ENCODE data around the gene PLEKHA7.
"Not testable (repeated sequence)": the region's sequence is repeated elsewhere in the genome, so short reads cannot be mapped to it uniquely, and the experiment has no call there.

Gene PLEKHA7

GRCh38 chr11:17005646-17006045 is 8.6 kb downstream of the PLEKHA7 start:
- no peak for DNase-seq (ENCODE audit: low spot score)

- no peak for DNase-seq (ENCODE audit: low spot score)
Measured at GRCh38 chr11:17004486-17005148, 9.6 kb downstream of the PLEKHA7 start.

GRCh38 chr11:17003426-17003825 is 10.8 kb downstream of the PLEKHA7 start:
- no peak for DNase-seq (ENCODE audit: low spot score)

GRCh38 chr11:17002543-17002942 is 11.7 kb downstream of the PLEKHA7 start:
- no peak for DNase-seq (ENCODE audit: low spot score)

- DNase-seq (ENCODE audit: low spot score): no peak
Measured at GRCh38 chr11:17001806-17002205, 12.4 kb downstream of the PLEKHA7 start.

GRCh38 chr11:17000987-17001386 is 13.2 kb downstream of the PLEKHA7 start:
- no peak for DNase-seq (ENCODE audit: low spot score)

- DNase-seq (ENCODE audit: low spot score): not testable (repeated sequence)
Measured at GRCh38 chr11:17000253-17000652, 14.0 kb downstream of the PLEKHA7 start.

- DNase-seq (ENCODE audit: low spot score): no peak
Measured at GRCh38 chr11:16999116-16999515, 15.1 kb downstream of the PLEKHA7 start.

- DNase-seq (ENCODE audit: low spot score): no peak
Measured at GRCh38 chr11:16997624-16998023, 16.6 kb downstream of the PLEKHA7 start.

GRCh38 chr11:16993495-16993894 is 20.7 kb downstream of the PLEKHA7 start:
- DNase-seq (ENCODE audit: low spot score): no peak

- DNase-seq (ENCODE audit: low spot score): no peak
Measured at GRCh38 chr11:16992846-16993245, 21.4 kb downstream of the PLEKHA7 start.

- no peak for DNase-seq (ENCODE audit: low spot score)
Measured at GRCh38 chr11:16989554-16989953, 24.7 kb downstream of the PLEKHA7 start.

- peak; percentile 84 for DNase-seq (ENCODE audit: low spot score)
Measured at GRCh38 chr11:16987205-16987568, 27.0 kb downstream of the PLEKHA7 start.

- DNase-seq (ENCODE audit: low spot score): peak; percentile 56
Measured at GRCh38 chr11:16986434-16987204, 27.6 kb downstream of the PLEKHA7 start.

- DNase-seq (ENCODE audit: low spot score): no peak
Measured at GRCh38 chr11:16985297-16985696, 28.9 kb downstream of the PLEKHA7 start.

GRCh38 chr11:16984229-16984628 is 30.0 kb downstream of the PLEKHA7 start:
- DNase-seq (ENCODE audit: low spot score): no peak

GRCh38 chr11:16982809-16983208 is 31.4 kb downstream of the PLEKHA7 start:
- DNase-seq (ENCODE audit: low spot score): no peak

- no peak for DNase-seq (ENCODE audit: low spot score)
Measured at GRCh38 chr11:16982256-16982671, 31.9 kb downstream of the PLEKHA7 start.

- peak; percentile 77 for DNase-seq (ENCODE audit: low spot score)
Measured at GRCh38 chr11:16981651-16982194, 32.5 kb downstream of the PLEKHA7 start.

GRCh38 chr11:16979703-16980622 is 34.3 kb downstream of the PLEKHA7 start:
- DNase-seq (ENCODE audit: low spot score): no peak

- DNase-seq (ENCODE audit: low spot score): no peak
Measured at GRCh38 chr11:16977994-16978315, 36.3 kb downstream of the PLEKHA7 start.

Data from iPS-NIHi11 (cell line).